Calu3 (cell line): ENCODE results near the gene ARFGAP2. TPM values are rescaled to one million over a fixed set of nuclear protein-coding genes. Genes with fewer than 3 reads are reported as not detected.

Experiments used
- microRNA-seq: library from miRNA; unstranded; fragments of <30 nt; microRNA quantifications from one replicate; pipeline ENCODE4 v1.2.0, GENCODE V29; 2022
- total RNA-seq: library from RNA; stranded (reverse); gene quantifications from 2 replicates; pipeline ENCODE4 v1.2.3, GENCODE V29; 2022

The ARFGAP2 gene
- total RNA-seq, 1 experiment from 2014 or later, result 108 TPM

Small RNA genes within 50 kb of the gene (microRNA-seq; reads per million reads assigned to microRNA genes)
- gene MIR6745, result not detected

Other genes starting within 250 kb of the ARFGAP2 start
- 23.2 and 24.3 TPM in 2 replicates for gene CSTPP1, start 240.1 kb downstream of the ARFGAP2 start, total RNA-seq
- gene PACSIN3, start 9.6 kb upstream of the ARFGAP2 start, total RNA-seq, result 22.1 and 26.5 TPM in 2 replicates
- gene DDB2, start 38.1 kb upstream of the ARFGAP2 start, total RNA-seq, result 18.7 and 27.8 TPM in 2 replicates
- 23.5 and 30.6 TPM in 2 replicates for gene ACP2, start 71.9 kb upstream of the ARFGAP2 start, total RNA-seq
- gene NR1H3, start 81.1 kb upstream of the ARFGAP2 start, total RNA-seq, result 11.4 and 14.2 TPM in 2 replicates
- 42.9 and 45.7 TPM in 2 replicates for gene MADD, start 93.3 kb upstream of the ARFGAP2 start, total RNA-seq
- not detected in 2 replicates for gene MYBPC3, start 175.8 kb upstream of the ARFGAP2 start, total RNA-seq
- not detected in 2 replicates for gene SPI1, start 201.7 kb upstream of the ARFGAP2 start, total RNA-seq
- 23.8 and 24.3 TPM in 2 replicates for gene SLC39A13, start 231.7 kb upstream of the ARFGAP2 start, total RNA-seq
- gene PSMC3, start 249.6 kb upstream of the ARFGAP2 start, total RNA-seq, result 154 and 173 TPM in 2 replicates